Renal pelvis (tissue), 12 donors: ENCODE data around the gene TFB2M. TPM values are rescaled to one million over a fixed set of nuclear protein-coding genes. Genes with fewer than 3 reads are reported as not detected.
A peak's percentile ranks its signal among the peaks of the same experiment; 100 is the strongest.
"Not testable (repeated sequence)": the region's sequence is repeated elsewhere in the genome, so short reads cannot be mapped to it uniquely, and the experiment has no call there.

Experiments used
- DNase-seq: peaks from one replicate; pipeline ENCODE4 v3.0.0-alpha.2; 2013
- long read RNA-seq, 16 experiments: transcript quantifications; one replicate each; lab custom pipeline, GENCODE V29; 2026
- polyA plus RNA-seq, 3 donors: library from polyadenylated mRNA; unstranded; fragments of 120-200 nt; gene quantifications; one replicate each; pipeline ENCODE4 v1.2.1, GENCODE V29; 2013; ENCODE audit not compliant: insufficient read length in 3 of 3

The TFB2M gene, protein sequence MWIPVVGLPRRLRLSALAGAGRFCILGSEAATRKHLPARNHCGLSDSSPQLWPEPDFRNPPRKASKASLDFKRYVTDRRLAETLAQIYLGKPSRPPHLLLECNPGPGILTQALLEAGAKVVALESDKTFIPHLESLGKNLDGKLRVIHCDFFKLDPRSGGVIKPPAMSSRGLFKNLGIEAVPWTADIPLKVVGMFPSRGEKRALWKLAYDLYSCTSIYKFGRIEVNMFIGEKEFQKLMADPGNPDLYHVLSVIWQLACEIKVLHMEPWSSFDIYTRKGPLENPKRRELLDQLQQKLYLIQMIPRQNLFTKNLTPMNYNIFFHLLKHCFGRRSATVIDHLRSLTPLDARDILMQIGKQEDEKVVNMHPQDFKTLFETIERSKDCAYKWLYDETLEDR
- 10 to 100 TPM; 19.3 to 20.9 (median 20.1) TPM for polyA plus RNA-seq
- long read RNA-seq, donor 1, transcript TFB2M-201 (8 exons, 1,848 nt): major isoform, 9 of 9 reads
- long read RNA-seq, donor 1, partial matches to known transcripts: 0 of 9 reads
- long read RNA-seq, donor 1, other reads (novel, unspliced or antisense): 0 of 9 reads
- long read RNA-seq, donor 2, transcript TFB2M-201 (8 exons, 1,848 nt): major isoform, 17 of 17 reads
- long read RNA-seq, donor 2, partial matches to known transcripts: 0 of 17 reads
- long read RNA-seq, donor 2, other reads (novel, unspliced or antisense): 0 of 17 reads
- long read RNA-seq, donor 3, transcript TFB2M-201 (8 exons, 1,848 nt): major isoform, 11 of 11 reads
- long read RNA-seq, donor 3, partial matches to known transcripts: 0 of 11 reads
- long read RNA-seq, donor 3, other reads (novel, unspliced or antisense): 0 of 11 reads
- long read RNA-seq, donor 4, transcript TFB2M-201 (8 exons, 1,848 nt): major isoform, 9 of 9 reads
- long read RNA-seq, donor 4, partial matches to known transcripts: 0 of 9 reads
- long read RNA-seq, donor 4, other reads (novel, unspliced or antisense): 0 of 9 reads
- long read RNA-seq, donor 5, transcript TFB2M-201 (8 exons, 1,848 nt): major isoform, 8 of 8 reads
- long read RNA-seq, donor 5, partial matches to known transcripts: 0 of 8 reads
- long read RNA-seq, donor 5, other reads (novel, unspliced or antisense): 0 of 8 reads
- long read RNA-seq, donor 6, transcript TFB2M-201 (8 exons, 1,848 nt): major isoform, 10 of 10 reads
- long read RNA-seq, donor 6, partial matches to known transcripts: 0 of 10 reads
- long read RNA-seq, donor 6, other reads (novel, unspliced or antisense): 0 of 10 reads
- long read RNA-seq, donor 7, transcript TFB2M-201 (8 exons, 1,848 nt): major isoform, 18 of 18 reads
- long read RNA-seq, donor 7, partial matches to known transcripts: 0 of 18 reads
- long read RNA-seq, donor 7, other reads (novel, unspliced or antisense): 0 of 18 reads
- long read RNA-seq, donor 8, partial matches to known transcripts: 0 of 4 reads
- long read RNA-seq, donor 8, other reads (novel, unspliced or antisense): 0 of 4 reads
- long read RNA-seq, donor 9, transcript TFB2M-201 (8 exons, 1,848 nt): major isoform, 20 of 20 reads
- long read RNA-seq, donor 9, partial matches to known transcripts: 0 of 20 reads
- long read RNA-seq, donor 9, other reads (novel, unspliced or antisense): 0 of 20 reads
- long read RNA-seq, donor 10, transcript TFB2M-201 (8 exons, 1,848 nt): major isoform, 12 of 12 reads
- long read RNA-seq, donor 10, partial matches to known transcripts: 0 of 12 reads
- long read RNA-seq, donor 10, other reads (novel, unspliced or antisense): 0 of 12 reads
- long read RNA-seq, donor 11, partial matches to known transcripts: 0 of 4 reads
- long read RNA-seq, donor 11, other reads (novel, unspliced or antisense): 0 of 4 reads
- long read RNA-seq, donor 12, transcript TFB2M-201 (8 exons, 1,848 nt): major isoform, 15 of 15 reads
- long read RNA-seq, donor 12, partial matches to known transcripts: 0 of 15 reads
- long read RNA-seq, donor 12, other reads (novel, unspliced or antisense): 0 of 15 reads
- long read RNA-seq, donor 13, partial matches to known transcripts: 0 of 1 reads
- long read RNA-seq, donor 13, other reads (novel, unspliced or antisense): 0 of 1 reads
- long read RNA-seq, donor 14: 0 reads
- long read RNA-seq, donor 15, transcript TFB2M-201 (8 exons, 1,848 nt): major isoform, 14 of 14 reads
- long read RNA-seq, donor 15, partial matches to known transcripts: 0 of 14 reads
- long read RNA-seq, donor 15, other reads (novel, unspliced or antisense): 0 of 14 reads
- long read RNA-seq, donor 16, transcript TFB2M-201 (8 exons, 1,848 nt): major isoform, 13 of 13 reads
- long read RNA-seq, donor 16, partial matches to known transcripts: 0 of 13 reads
- long read RNA-seq, donor 16, other reads (novel, unspliced or antisense): 0 of 13 reads

- peak; percentile 98 for DNase-seq
Observed at GRCh38 chr1:246566128-246566812, at the start of gene TFB2M, which contains the start of gene CNST. Gene TFB2M, minus strand, starts transcription at chr1:246566261. Its CDS starts 123 bp downstream, at chr1:246566138. Gene CNST, plus strand, starts transcription at chr1:246566456. Its CDS starts 25,107 bp downstream, at chr1:246591563.

- DNase-seq: no peak
Observed at GRCh38 chr1:246613096-246613758, 47.2 kb upstream of the TFB2M start.

- DNase-seq: no peak
Observed at GRCh38 chr1:246609632-246610031, 43.6 kb upstream of the TFB2M start.

GRCh38 chr1:246608616-246609376 is 42.7 kb upstream of the TFB2M start:
- peak; percentile 41 for DNase-seq

GRCh38 chr1:246607462-246607861 is 41.4 kb upstream of the TFB2M start:
- no peak for DNase-seq

DNA sequence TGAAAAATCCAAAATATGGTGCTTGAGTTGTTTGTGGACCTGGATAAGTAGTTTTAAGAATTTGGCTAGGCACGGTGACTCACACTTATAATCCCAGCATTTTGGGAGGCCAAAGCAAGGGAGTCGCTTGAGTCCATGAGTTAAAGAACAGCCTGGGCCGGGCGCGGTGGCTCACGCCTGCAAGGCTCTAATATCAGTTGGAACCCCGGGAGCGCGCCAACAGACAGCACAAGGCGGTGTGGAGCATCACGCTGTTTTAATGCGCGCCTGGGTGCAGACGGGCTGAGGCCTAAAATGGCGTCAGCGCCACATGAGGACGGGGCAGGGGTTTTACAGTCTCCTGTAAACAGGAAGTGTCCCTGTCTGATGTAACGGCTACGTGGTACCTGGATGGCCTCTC is 39.2 kb upstream of the TFB2M start:
- DNase-seq: not testable (repeated sequence)

GRCh38 chr1:246602194-246602593 is 36.1 kb upstream of the TFB2M start:
- DNase-seq: no peak

DNA sequence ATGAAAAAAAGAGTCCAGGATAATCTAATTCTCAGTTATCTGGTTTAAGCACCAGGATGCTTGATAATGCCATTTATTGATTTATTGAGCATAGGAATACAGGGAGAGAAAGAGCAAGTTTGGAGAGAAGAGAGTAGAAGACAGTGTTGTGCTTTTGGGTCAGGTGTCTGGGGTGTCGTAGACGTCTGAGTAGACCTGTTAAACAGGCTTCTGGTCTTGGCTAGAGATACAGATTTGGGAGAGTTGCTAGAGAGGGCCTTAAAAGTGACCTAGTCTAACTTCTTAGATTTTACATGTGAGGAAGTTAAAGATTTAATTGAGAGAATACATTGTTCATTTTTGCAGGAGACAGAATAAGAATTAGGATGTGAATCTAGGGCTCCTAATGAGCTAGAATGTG is 34.5 kb upstream of the TFB2M start:
- no peak for DNase-seq

- no peak for DNase-seq
Observed at GRCh38 chr1:246599315-246599714, 33.3 kb upstream of the TFB2M start.

- DNase-seq: no peak
Observed at GRCh38 chr1:246597971-246598370, 31.9 kb upstream of the TFB2M start.

GRCh38 chr1:246597340-246597739 is 31.3 kb upstream of the TFB2M start:
- DNase-seq: peak; percentile 21

- no peak for DNase-seq
Observed at GRCh38 chr1:246595146-246595545, 29.1 kb upstream of the TFB2M start.

GRCh38 chr1:246592695-246593094 is 26.6 kb upstream of the TFB2M start:
- no peak for DNase-seq

DNA sequence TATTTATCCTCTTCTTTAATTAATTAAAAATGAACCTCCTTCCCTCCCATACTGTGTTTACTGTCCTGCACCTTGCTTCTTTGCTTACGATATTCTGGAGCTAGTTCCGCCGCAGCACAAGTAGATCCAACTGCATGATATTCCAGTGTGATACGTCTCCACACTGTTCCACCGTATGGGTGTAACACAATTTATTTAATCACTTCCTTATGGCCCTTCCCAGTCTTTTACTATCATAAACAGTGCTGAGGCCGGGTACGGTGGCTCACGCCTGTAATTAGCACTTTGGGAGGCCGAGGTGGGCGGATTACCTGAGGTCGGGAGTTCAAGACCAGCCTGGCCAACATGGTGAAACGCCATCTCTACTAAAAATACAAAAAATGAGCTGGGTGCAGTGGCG is 25.9 kb upstream of the TFB2M start:
- no peak for DNase-seq

GRCh38 chr1:246591504-246591903 is 25.4 kb upstream of the TFB2M start:
- DNase-seq: no peak

DNA sequence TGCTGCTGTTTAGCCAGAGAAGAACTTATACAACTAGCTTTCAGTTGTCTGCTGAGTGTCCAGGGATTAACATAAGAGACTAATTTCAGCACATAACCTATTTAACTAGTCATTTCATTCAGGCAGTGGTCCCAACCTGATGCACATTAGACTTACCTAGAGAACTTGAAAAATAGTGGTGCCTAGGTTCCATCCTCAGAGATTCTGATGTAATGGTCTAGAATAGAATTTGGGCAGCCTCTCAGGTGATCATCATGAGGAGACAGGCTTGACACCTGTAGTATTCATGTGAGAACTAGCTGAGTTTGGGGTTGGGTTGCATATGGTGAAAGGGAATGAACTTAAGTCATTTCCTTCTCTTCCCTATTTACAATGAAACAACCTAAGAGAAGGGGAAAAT is 25.0 kb upstream of the TFB2M start:
- DNase-seq: no peak

DNA sequence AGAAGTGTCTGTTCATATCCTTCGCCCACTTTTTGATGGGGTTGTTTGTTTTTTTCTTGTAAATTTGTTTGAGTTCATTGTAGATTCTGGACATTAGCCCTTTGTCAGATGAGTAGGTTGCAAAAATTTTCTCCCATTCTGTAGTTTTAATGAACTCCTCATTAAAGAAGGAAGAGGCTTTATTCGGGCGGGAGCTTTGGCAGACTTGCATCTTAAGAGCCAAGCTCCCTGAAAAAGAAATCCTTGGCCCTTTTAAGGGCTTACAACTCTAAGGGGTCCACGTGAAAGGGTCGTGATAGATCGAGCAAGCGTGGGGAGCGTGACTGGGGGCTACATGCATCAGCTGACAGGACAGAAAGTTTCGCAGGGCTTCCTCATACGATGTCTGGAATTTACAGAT is 23.9 kb upstream of the TFB2M start:
- DNase-seq: not testable (repeated sequence)
